Subcutaneous adipose tissue (tissue), 4 donors: ENCODE results near the gene RIF1. TPM values are rescaled to one million over a fixed set of nuclear protein-coding genes. Genes with fewer than 3 reads are reported as not detected.

Experiments used
- total RNA-seq, 4 donors: library from RNA; depleted of rRNA; stranded (reverse); fragments of >200 nt; gene quantifications; one replicate each; pipeline ENCODE4 v1.1.0, GENCODE V29; 2016
- TF ChIP-seq, protein P1 (sequence below): fragments of 450-650 bp; IDR thresholded peaks from one replicate; pipeline ENCODE4 v1.5.1; 2016; ENCODE audit warnings: low read depth, mild to moderate bottlenecking, control low read depth, antibody characterized with exemption, moderate library complexity

The RIF1 gene
- total RNA-seq, 4 donors from 2014 or later: 35.7 to 55.9 (median 37.2) TPM

DNA sequence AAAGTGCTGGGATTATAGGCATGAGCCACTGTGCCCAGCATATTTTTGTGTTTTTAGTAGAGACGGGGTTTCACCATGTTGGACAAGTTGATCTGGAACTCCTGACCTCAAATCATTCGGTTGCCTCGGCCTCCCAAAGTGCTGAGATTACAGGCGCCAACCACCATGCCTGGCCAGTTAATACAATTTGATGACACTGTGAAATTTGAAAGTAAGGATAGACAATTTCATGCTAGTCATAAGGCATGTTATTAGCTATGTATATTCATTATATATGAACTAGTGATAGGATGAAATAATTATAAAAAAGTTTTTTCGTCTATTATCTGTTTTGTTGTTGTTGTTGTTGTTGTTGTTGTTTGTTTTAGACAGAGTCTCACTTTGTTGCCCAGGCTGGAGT lies 8.6 kb upstream of the RIF1 start:
- TF ChIP-seq, protein P1, sequence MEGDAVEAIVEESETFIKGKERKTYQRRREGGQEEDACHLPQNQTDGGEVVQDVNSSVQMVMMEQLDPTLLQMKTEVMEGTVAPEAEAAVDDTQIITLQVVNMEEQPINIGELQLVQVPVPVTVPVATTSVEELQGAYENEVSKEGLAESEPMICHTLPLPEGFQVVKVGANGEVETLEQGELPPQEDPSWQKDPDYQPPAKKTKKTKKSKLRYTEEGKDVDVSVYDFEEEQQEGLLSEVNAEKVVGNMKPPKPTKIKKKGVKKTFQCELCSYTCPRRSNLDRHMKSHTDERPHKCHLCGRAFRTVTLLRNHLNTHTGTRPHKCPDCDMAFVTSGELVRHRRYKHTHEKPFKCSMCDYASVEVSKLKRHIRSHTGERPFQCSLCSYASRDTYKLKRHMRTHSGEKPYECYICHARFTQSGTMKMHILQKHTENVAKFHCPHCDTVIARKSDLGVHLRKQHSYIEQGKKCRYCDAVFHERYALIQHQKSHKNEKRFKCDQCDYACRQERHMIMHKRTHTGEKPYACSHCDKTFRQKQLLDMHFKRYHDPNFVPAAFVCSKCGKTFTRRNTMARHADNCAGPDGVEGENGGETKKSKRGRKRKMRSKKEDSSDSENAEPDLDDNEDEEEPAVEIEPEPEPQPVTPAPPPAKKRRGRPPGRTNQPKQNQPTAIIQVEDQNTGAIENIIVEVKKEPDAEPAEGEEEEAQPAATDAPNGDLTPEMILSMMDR: no peak

DNA sequence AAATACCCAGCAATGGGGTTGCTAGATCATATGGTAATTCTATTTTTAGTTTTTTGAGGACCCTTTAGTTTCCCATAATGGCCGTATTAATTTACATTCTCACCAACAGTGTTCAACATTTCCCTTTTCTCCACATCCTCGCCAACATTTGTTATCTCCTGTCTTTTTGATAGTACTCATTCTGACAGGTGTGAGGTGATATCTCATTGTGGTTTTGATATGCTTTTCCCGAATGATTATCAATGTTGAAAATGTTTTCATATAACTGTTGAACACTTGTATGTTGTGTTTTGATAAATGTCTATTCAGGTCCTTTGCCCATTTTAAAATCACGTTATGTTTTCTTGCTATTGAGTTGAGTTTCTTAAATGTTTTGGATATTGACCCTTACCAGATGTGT lies 5.8 kb upstream of the RIF1 start:
- TF ChIP-seq, protein P1: no peak

DNA sequence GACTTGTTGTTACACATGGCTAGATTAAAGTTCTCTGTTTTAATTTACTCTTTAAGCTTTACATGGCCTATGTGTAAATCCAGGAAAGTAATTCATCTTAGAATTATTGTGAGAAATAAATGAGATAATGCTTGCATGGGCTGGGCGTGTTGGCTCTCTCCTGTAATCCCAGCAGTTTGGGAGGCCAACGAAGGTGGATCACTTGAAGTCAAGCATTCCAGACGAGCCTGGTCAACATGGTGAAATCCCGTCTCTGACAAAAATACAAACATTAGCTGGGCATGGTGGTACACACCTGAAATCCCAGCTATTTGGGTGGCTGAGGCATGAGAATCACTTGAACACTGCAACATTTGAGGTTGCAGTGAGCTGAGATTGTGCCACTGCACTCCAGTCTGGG lies 4.3 kb upstream of the RIF1 start:
- TF ChIP-seq, protein P1: no peak

DNA sequence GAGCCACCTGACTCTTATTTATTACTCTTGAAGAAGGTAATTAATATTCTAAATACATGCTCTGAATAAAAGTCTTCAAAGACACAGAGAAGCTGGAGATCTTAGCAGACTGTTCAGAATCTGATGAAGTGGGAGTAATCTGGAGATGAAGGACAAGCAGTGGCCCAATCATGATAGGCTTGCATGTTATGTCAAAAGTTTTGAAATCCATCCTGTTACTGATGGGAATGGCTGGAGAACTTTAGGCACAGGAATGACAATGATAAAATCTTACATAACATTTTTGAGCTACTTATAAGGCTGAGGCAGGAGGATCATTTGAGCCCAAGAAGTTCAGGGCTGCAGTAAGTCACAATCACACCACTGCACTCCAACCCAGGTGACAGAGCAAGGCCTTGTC lies 2.4 kb upstream of the RIF1 start:
- TF ChIP-seq, protein P1: no peak

DNA sequence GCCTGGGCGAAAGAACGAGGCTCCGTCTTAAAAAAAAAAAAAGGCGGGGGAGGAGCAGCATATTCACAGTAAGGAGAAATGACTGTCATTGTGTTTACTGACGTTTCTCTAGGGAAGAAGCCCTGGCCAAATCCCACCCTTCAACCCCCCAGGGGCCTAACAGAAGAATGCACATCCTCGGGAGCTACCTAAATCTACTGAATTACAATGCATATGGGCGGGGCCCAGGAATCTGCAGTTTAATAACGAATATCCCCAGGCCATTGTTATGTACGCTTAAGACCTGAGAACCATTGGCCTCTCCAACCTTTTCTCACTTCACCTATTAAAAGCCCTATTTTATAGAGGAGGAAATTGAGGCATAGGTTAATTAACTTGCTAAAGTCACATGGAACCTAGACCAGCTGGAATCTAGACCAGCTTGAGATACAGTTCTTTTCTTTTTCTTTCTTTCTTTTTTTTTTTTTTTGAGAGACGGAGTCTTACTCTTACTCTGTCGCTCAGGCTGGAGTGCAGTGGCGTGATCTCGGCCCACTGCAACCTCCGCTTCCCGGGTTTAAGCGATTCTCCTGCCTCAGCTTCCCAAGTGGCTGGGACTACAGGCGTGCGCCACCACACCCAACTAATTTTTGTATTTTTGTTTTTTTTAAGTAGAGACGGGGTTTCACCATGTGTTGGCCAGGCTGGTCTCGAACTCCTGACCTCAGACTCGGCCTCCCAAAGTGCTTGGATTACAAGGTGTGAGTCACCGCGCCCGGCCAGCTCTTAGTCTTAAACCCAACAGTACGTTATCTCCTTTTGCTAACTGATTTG lies 708 bp upstream of the RIF1 start:
- TF ChIP-seq, protein P1: no peak

DNA sequence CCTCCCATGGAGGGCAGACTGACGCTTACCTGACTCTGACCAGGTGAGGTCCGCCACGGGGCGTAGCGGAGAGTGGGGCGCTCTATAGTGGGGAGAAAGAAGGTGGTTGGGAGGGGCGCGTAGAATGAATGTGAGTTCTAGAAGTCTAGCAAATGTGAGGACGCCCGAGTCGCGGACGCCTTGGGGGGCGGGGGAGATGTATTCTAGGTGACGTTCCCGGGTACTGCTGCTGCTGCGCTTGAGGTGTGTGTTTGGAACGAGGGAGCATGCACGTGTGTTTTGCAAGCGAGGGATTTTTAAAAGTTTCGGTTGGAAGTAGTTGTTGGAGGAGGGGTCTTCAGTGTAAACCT lies 758 bp downstream of the RIF1 start:
- TF ChIP-seq, protein P1: no peak

DNA sequence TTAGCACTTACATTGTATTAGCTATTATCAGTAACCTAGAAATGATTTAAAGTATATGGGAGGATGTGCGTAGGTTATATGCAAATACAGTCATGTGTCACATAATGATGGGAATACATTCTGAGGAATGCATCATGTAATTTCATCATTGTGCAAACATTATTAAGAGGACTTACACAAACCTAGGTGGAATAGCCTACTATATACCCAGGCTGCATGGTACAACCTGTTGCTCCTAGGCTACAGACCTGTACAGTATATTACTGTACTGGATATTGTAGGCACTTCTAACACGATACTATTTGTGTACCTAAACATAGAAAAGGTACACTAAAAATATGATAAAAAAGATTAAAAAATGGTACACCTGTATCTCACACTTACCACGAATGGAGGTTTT lies 7.9 kb downstream of the RIF1 start:
- TF ChIP-seq, protein P1: no peak
